Body of pancreas (tissue), 4 donors: ENCODE data around the gene AAGAB. TPM values are rescaled to one million over a fixed set of nuclear protein-coding genes. Genes with fewer than 3 reads are reported as not detected.

Source experiments
- ATAC-seq: fragments of 150-250 bp; one replicate; pipeline ENCODE4 v1.9.1; 2016
- DNase-seq, 4 donors: peaks; one replicate each; pipeline ENCODE4 v3.0.0-alpha.2; 2019
- H3K27ac ChIP-seq, 4 donors: fragments of 200-600 bp; sonication (generic); 1 replicate in 3 of 4; 2 replicates in 1 of 4; pipeline versions ENCODE4 v1.5.1 to v1.6.1; 2016 to 2019; ENCODE audit warnings: mild to moderate bottlenecking in 1 of 4, mixed read lengths in 1 of 4, moderate library complexity in 1 of 4
- H3K27me3 ChIP-seq, 2 donors: fragments of 200-600 bp; sonication (generic); one replicate each; pipeline ENCODE4 v1.6.0; 2016; ENCODE audit warnings: mild to moderate bottlenecking in 1 of 2
- H3K36me3 ChIP-seq, 2 donors: fragments of 200-600 bp; sonication (generic); replicated peaks in 1 of 2; 2 replicates each; pipeline ENCODE4 v1.5.1; 2016; ENCODE audit warnings: low read depth in 2 of 2; ENCODE audit not compliant: insufficient read depth in 1 of 2
- H3K4me1 ChIP-seq: fragments of 200-600 bp; sonication (generic); one replicate; pipeline ENCODE4 v1.6.0; 2016
- H3K4me3 ChIP-seq, 2 donors: fragments of 200-600 bp; sonication (generic); 1 replicate in 1 of 2; 2 replicates in 1 of 2; pipeline ENCODE4 v1.5.1; 2016 to 2019
- H3K9me3 ChIP-seq, 3 donors: fragments of 200-600 bp; sonication (generic); 1 replicate in 2 of 3; 2 replicates in 1 of 3; pipeline ENCODE4 v1.5.1; 2016
- POLR2A ChIP-seq, 3 donors: fragments of 450-650 bp; IDR thresholded peaks; one replicate each; pipeline ENCODE4 v1.6.1; 2016; ENCODE audit warnings: antibody characterized with exemption in 3 of 3, mild to moderate bottlenecking in 2 of 3
- WGBS, 2 donors: methylation state at CpG; one replicate each; pipeline ENCODE4 v1.1.5; 2017; 5-methylcytosine and 5-hydroxymethylcytosine counted together
- intact Hi-C: fragments of 100-400 bp; cut with DNase I; formaldehyde crosslinking; loops from one replicate; pipeline ENCODE4 v1.15.1; 2023
- total RNA-seq, 2 donors: library from RNA; depleted of rRNA; stranded (reverse); fragments of >200 nt; gene quantifications; one replicate each; pipeline ENCODE4 v1.1.0, GENCODE V29; 2016
- TF ChIP-seq, protein P1 (sequence below), 7 experiments: fragments of 450-650 bp in 4 of 7; fragments of 200-600 bp in 3 of 7; sonication (generic) in 3 of 7; IDR thresholded peaks; one replicate each; pipeline ENCODE4 v1.5.1; 2016 to 2019; ENCODE audit warnings: antibody characterized with exemption in 7 of 7

The AAGAB gene
- total RNA-seq, 2 donors from 2014 or later, result 12.5 to 13.5 TPM

DNA sequence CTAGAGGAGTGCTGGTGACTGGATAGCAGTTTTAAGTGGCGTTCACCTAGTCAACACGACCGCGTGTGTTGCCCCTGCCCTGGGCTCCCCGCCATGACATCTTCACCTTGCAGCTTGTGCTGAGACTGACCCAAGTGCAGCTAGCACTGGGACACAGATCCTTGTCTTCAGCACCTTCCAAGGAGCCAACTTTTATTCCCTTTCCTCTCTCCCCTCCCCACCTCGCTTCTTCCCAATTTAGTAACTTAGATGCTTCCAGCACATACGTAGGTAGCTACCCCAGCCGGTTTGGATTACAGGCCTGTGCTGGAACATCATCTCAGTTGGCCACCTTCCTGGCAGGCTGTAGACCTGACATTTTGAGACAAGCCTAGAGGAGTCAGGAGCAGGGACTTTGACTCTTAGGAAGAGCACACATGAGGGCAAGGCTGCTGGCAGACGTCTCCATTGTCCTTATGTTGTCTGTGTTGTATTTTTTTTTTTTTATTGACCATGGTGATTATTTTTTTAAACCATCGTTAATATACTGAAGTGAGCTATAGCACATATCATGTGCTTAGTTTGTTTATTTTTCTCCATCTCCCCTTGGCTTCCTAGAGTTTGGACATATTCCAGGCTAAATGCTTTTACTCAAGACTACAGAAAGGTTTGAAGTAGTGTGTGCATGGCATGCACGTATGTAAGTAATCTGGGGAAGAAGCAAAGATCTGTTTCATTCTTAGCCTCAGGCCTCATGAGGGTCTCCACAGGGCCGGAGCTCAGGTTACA lies 61.1 kb downstream of the AAGAB start:
- Histone ChIP-seq H3K4me3 (no peak overlapping the region), H3K9me3 (no peaks in the 10 kb centered on the region), H3K36me3 (peaks cover 2 to 7% of the 10 kb centered on the region in 2 donors), H3K27ac (peak overlapping the region in 1 of 4 donors; percentile 13), H3K27me3 (no peaks in the 10 kb centered on the region), H3K4me1 (no peaks in the 10 kb centered on the region)
- TF ChIP-seq POLR2A (IDR thresholded peaks at IDR 0.05), result no peak
- TF ChIP-seq, protein P1, sequence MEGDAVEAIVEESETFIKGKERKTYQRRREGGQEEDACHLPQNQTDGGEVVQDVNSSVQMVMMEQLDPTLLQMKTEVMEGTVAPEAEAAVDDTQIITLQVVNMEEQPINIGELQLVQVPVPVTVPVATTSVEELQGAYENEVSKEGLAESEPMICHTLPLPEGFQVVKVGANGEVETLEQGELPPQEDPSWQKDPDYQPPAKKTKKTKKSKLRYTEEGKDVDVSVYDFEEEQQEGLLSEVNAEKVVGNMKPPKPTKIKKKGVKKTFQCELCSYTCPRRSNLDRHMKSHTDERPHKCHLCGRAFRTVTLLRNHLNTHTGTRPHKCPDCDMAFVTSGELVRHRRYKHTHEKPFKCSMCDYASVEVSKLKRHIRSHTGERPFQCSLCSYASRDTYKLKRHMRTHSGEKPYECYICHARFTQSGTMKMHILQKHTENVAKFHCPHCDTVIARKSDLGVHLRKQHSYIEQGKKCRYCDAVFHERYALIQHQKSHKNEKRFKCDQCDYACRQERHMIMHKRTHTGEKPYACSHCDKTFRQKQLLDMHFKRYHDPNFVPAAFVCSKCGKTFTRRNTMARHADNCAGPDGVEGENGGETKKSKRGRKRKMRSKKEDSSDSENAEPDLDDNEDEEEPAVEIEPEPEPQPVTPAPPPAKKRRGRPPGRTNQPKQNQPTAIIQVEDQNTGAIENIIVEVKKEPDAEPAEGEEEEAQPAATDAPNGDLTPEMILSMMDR (IDR thresholded peaks at IDR 0.05), result no peak
- no peak for ATAC-seq
- WGBS, 2 donors, result 80 to 81% methylated on average over 12 of the region's 12 CpGs
- DNase-seq, result no peak
- intact Hi-C loops, result no loop called here

DNA sequence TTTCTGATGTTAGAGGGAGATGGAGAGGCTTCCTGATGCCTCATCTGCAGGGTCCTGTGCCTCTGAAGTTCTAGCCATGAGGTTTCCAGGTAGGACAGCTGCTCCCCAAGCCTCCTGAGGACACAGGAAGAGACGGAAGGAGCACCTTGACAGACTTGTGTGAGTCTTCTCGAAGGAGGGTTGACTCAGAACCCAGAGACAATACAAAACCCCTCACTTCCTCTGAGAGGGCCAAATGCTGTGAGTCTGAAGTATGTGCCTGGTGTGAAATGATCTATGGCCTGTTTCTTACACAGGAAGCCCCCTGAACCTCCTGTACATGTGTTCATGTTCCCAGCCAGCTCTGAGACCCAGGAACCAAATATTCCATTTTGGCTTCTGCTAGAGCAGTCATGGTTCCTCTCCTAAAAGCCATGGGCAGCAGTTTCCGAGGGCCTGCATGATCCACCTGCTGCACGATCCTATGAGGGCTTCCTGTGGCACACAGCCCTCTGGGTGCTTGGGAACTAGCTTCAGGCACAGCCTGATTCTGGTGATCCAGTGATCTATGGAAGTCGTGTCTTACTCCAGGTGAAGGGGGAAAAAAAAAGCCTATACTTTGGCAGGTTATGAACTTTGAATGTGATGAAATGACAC lies 62.2 kb downstream of the AAGAB start:
- H3K4me3 ChIP-seq, result no peak overlapping the region
- no peaks in the 10 kb centered on the region for H3K27me3 ChIP-seq
- no peaks in the 10 kb centered on the region for H3K9me3 ChIP-seq
- H3K4me1 ChIP-seq, result no peaks in the 10 kb centered on the region
- ATAC-seq (no peak), DNase-seq (no peak)
- H3K36me3 ChIP-seq, result peaks cover 5 to 11% of the 10 kb centered on the region in 2 donors
- intact Hi-C loops, result no loop called here
- 87 to 94% methylated on average over 4 to 5 of the region's 5 CpGs for WGBS, 2 donors
- TF ChIP-seq, protein P1 (IDR thresholded peaks at IDR 0.05), result no peak
- TF ChIP-seq POLR2A (IDR thresholded peaks at IDR 0.05), result no peak
- H3K27ac ChIP-seq, result no peak overlapping the region

DNA sequence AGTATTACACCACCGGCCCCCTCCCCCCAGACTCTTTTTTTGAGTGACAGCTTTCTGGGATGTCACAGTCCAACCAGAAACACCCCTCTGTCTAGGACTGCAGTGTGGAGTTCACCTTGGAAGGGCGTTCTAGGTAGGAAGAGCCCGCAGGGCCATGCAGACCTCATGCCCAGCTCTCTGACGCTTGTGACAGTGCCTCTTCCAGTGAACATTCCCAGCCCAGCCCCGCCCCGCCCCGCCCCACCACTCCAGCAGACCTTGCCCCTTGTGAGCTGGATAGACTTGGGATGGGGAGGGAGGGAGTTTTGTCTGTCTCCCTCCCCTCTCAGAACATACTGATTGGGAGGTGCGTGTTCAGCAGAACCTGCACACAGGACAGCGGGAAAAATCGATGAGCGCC lies 63.6 kb downstream of the AAGAB start:
- 86 to 93% methylated on average over 10 to 11 of the region's 11 CpGs for WGBS, 2 donors
- Histone ChIP-seq H3K4me1 (peaks cover 12% of the 10 kb centered on the region), H3K27me3 (no peaks in the 10 kb centered on the region), H3K36me3 (peaks cover 5 to 12% of the 10 kb centered on the region in 2 donors), H3K27ac (no peak overlapping the region), H3K9me3 (no peaks in the 10 kb centered on the region), H3K4me3 (no peak overlapping the region)
- ATAC-seq, result no peak
- TF ChIP-seq POLR2A (IDR thresholded peaks at IDR 0.05), result no peak
- TF ChIP-seq, protein P1 (IDR thresholded peaks at IDR 0.05), result no peak
- intact Hi-C loops, result no loop called here
- DNase-seq, result no peak

DNA sequence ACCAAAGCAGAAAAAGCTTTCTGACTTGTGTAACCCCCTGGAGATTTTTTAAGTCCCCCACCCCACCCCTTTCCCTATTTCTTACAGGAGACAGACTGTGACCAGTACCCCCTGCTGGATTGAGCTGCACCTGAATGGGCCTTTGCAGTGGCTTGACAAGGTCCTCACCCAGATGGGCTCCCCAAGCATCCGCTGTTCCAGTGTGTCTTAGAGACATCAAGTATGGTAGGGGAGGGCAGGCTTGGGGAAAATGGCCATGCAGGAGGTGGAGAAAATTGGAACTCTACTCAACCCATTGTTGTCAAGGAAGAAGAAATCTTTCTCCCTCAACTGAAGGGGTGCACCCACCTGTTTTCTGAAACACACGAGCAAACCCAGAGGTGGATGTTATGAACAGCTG lies 64.1 kb downstream of the AAGAB start:
- Histone ChIP-seq H3K4me1 (peaks cover 16% of the 10 kb centered on the region), H3K9me3 (no peaks in the 10 kb centered on the region), H3K4me3 (no peak overlapping the region), H3K36me3 (peaks cover 5 to 12% of the 10 kb centered on the region in 2 donors), H3K27ac (no peak overlapping the region), H3K27me3 (no peaks in the 10 kb centered on the region)
- intact Hi-C loops, result no loop called here
- no peak for TF ChIP-seq POLR2A (IDR thresholded peaks at IDR 0.05)
- TF ChIP-seq, protein P1 (IDR thresholded peaks at IDR 0.05), result no peak
- WGBS, 2 donors, result 78 to 84% methylated on average over 2 of the region's 2 CpGs
- no peak for ATAC-seq
- no peak for DNase-seq
